Right renal cortex interstitium (tissue), 3 donors: ENCODE results near the gene KLHL15. TPM values are rescaled to one million over a fixed set of nuclear protein-coding genes. Genes with fewer than 3 reads are reported as not detected.
"Not testable (repeated sequence)": the region's sequence is repeated elsewhere in the genome, so short reads cannot be mapped to it uniquely, and the experiment has no call there.

Experiments used
- DNase-seq, 3 donors: peaks; one replicate each; pipeline ENCODE4 v3.0.0-alpha.2; 2013; ENCODE audit warnings: low read depth in 3 of 3, low spot score in 2 of 3
- polyA plus RNA-seq, 3 donors: library from polyadenylated mRNA; unstranded; fragments of 120-200 nt; gene quantifications; one replicate each; pipeline ENCODE4 v1.2.1, GENCODE V29; 2013; ENCODE audit not compliant: insufficient read length in 3 of 3

The KLHL15 gene, protein sequence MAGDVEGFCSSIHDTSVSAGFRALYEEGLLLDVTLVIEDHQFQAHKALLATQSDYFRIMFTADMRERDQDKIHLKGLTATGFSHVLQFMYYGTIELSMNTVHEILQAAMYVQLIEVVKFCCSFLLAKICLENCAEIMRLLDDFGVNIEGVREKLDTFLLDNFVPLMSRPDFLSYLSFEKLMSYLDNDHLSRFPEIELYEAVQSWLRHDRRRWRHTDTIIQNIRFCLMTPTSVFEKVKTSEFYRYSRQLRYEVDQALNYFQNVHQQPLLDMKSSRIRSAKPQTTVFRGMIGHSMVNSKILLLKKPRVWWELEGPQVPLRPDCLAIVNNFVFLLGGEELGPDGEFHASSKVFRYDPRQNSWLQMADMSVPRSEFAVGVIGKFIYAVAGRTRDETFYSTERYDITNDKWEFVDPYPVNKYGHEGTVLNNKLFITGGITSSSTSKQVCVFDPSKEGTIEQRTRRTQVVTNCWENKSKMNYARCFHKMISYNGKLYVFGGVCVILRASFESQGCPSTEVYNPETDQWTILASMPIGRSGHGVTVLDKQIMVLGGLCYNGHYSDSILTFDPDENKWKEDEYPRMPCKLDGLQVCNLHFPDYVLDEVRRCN
- polyA plus RNA-seq = 10 to 100 TPM; 15.1 to 17.4 (median 15.8) TPM

DNA sequence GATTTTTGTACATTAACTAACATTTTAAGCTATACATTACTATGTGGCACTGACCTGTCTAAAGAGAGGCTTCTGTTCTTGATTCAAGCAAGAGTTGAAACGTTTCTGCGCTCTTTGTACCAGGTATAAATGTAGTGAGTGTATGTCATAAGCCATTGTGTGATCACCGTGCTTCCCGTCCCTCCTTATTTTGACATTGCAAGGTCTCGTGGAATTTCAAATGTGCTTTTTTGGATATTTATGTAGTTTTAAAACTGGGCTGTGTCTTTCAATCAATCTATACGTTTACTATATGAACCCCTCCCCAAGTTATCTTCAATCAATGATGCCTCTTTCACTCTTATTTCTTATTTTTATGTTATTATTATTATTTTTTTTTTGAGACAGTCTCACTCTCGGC lies at the start of gene KLHL15:
KLHL15 (minus strand) TSS at position 101 of the 400 bp plus-strand sequence. CDS start 20,493 bp downstream, outside the sequence.
- no peak for DNase-seq

DNA sequence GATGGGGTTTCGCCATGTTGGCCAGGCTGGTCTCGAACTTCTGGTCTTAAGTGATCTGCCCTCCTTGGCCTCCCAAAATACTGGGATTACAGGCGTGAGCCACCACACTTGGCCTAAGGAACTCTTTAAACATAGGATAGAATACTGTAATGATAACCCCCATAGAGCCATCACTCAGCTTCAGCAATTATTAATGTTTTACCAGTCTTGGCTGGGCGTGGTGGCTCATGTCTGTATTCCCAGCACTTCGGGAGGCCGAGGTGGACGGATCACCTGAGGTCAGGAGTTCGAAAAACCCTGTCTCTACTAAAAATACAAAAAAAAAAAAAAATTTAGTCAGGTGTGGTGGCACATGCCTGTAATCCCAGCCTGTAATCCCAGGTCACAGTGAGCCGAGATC lies 42.9 kb upstream of the KLHL15 start:
- DNase-seq = no peak

DNA sequence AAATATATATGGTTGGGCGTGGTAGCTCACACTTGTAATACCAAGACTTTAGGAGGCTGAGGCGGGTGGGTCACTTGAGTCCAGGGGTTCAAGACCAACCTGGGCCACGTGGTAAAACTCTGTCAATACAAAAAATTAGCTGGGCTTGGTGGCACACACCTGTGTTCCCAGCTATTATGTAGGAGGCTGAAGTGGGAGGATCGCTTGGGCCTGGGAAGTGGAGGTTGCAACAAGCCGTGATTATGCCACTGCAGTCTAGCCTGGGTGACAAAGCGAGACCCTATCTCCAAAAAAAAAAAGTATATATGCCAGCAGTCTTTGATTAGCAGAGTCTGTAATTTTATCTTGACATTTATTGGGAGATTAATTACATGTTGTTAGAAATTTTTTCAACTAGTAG lies 36.5 kb upstream of the KLHL15 start:
- DNase-seq = no peak

DNA sequence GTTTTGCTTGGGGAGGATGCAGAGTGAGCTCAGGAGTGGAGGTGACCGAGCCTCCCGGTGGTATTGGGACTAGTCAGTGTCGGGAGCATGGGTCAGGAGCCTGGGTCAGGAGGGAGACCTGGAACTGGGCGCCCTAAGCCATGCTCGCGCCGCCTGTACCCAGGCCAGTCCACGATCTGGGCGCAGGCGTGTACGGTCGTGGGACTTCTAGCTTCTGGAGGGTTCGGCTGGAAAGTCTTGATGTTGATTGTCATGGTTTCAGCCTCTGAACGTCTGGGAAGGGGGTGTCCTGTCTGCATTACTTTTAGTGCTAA lies 28.0 kb upstream of the KLHL15 start:
- DNase-seq = no peak

DNA sequence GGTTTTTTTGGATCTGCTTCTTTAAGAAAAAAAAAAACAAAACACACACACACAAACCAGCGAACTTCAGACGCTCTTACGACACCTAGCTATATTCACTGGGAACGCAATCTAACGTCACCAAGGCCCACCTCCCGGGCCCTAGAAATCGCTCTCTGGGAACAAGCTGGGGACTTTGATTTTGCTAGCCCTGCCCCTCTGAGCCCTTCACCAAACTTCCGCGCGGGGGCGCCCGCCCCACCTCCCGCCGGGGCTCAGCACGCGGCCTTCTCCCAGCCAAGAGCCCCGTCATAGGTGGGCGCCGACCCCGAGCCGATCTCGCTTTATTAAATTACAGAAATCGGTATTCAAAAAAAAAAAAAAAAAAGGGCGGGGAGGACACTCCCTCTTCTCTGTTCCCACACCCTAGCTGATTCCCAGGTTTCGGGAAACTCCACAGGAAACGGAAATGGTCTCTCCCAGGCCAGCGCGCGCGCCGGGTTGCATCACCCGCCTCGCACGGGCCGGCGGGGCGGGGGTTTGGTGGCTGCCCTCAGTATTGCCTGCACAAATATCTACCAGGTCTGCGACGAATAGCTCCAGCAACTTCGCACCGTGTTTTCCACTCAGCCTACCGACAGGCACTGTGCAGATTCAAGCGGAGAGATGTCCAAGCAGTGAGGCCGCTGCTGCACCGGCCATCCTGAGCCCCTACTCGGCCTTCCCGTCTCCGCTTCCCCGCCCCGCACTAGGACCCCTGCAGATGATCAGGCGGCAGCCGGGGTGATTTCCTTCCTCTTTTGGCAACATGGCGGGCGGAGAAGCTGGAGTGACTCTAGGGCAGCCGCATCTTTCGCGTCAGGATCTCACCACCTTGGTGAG lies 27.4 kb upstream of the KLHL15 start, which contains the start of gene EIF2S3:
EIF2S3 (plus strand) TSS at position 775 of the 861 bp plus-strand sequence; CDS start at position 788, 13 bp downstream.
- peak; percentile 72 to 84 (median 78) for DNase-seq

DNA sequence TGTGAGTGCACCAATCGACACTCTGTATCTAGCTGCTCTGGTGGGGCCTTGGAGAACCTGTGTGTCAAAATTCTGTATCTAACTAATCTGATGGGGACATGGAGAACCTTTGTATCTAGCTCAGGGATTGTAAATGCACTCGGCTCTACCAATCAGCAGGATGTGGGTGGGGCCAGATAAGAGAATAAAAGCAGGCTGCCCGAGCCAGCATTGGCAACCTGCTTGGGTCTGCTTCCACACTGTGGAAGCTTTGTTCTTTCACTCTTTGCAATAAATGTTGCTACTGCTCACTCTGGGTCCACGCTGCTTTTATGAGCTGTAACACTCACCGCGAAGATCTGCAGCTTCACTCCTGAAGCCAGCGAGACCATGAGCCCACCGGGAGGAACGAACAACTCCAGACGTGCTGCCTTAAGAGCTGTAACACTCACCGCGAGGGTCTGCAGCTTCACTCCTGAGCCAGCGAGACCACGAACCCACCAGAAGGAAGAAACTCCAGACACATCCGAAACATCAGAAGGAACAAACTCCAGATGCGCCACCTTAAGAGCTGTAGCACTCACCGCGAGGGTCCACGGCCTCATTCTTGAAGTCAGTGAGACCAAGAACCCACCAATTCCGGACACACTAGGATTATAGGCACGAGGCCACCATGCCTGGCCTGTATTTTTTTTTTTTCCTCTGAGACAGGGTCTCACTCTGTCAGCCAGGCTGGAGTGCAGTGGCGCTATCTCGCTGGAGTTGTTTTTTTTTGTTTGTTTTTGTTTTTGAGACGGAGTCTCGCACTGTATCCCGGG lies 23.7 kb upstream of the KLHL15 start:
- not testable (repeated sequence) for DNase-seq

DNA sequence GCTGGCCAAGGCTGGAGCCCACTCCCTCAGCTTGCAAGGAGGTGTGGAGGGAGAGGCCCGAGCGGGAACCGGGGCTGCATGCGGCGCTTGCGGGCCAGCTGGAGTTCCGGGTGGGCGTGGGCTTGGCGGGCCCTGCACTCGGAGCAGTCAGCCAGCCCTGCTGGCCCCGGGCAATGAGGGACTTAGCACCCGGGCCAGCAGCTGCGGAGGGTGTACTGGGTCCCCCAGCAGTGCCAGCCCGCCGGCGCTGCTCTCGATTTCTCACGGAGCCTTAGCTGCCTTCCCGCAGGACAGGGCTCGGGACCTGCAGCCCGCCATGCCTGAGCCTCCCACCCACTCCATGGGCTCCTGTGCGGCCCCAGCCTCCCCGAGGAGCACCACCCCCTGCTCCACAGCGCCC lies 22.7 kb upstream of the KLHL15 start:
- DNase-seq = not testable (repeated sequence)

DNA sequence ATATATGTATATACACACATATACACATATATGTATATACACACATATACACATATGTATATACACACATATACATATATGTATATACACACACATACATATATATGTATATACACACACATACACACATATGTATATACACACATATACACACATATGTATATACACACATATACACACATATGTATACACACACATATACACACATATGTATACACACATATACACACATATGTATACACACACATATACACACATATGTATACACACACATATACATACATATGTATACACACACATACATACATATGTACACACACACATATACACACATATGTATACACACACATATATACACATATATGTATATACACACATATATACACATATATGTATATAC lies 19.1 kb upstream of the KLHL15 start:
- DNase-seq = not testable (repeated sequence)

DNA sequence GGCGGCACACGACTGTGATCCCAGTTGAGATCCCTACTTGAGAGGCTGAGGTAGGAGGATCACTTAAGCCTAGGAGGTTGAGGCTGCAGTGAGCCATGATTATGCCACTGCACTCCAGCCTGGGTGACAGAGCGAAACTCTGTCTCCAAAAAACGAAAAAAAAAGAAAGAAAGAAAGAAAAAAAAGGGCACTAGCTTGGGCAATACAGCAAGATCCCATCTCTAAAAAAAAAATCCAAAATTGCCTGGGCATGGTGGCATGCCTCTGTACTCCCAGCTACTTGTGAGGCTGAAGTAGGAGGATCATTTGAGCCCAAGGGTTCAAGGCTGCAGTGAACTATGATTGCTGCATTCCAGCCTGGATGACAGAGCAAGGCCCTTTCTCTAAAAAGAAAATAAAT lies 10.7 kb upstream of the KLHL15 start:
- DNase-seq = no peak

DNA sequence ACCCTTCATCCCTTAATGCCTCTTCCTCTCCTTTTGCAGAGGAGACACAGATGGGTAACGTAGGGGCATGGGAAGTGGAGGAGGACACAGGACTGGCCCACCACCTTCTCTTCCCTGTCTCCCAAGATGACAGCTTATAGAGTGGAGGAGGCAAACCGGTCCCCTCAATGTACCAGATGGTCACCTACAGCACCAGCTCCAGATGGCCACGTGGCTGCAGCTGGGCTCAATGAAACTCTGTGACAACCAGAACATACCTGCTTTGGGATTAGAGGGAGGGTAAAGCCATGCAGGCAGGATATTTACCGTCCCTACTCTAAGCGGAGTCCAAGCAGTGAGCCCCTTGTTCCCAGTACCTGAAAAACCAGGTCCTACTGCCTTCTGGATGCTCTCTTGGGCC lies 7.5 kb upstream of the KLHL15 start:
- no peak for DNase-seq

DNA sequence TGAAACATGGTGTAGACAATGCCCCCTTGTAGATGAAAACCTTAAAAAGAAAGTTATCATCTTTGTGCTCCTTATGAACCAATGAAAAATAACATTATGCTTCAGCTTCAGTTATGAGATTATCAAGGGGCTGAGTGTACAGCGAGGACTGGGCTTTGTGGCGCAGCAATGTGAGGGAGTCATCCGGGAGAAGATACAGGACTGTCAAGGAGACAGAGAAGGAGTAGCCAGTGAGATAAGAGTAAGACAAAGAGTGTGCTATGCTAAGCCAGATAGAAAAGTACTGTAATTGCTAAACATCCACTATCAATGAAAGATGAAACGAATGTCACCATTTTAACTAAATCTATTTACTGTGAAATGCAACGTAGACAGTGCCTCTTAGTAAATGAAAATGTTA lies 3.6 kb upstream of the KLHL15 start:
- no peak for DNase-seq

DNA sequence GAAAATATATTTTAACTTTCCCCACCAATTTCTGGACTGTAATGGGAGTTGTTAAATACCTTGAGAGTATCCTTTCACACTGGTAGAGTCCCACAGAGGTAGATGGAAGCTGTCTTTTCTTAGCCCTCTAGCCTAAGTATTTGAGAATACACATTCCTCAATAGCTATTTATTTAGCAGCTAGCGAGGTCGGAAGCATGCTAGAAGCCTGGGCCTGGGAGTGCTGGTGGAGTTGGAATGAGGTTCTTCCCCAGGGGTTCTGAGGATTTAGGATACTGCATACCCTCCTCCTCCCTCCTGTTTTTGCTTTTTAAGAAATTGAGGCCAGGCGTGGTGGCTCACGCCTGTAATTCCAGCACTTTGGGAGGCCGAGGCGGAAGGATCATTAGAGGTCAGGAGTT lies 999 bp upstream of the KLHL15 start:
- no peak for DNase-seq

DNA sequence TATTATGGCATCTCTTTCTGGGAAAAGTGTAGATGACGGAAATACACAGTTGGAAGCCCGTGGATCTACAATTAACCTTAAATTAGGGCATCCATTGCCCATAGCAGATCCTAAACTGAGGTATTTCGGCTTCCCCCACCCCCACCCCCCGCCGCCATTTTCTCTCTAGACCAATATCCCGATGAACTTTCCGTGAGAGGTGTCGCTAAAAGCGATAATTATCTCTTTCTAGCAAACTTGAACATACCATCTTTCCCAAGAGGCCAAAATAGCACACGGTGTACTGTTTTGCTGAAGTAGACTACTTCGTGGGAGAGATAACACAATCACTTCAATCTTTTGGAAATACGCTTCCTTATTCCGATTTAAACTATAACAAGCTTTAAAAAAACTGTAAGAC lies 554 bp downstream of the KLHL15 start:
- DNase-seq = no peak

DNA sequence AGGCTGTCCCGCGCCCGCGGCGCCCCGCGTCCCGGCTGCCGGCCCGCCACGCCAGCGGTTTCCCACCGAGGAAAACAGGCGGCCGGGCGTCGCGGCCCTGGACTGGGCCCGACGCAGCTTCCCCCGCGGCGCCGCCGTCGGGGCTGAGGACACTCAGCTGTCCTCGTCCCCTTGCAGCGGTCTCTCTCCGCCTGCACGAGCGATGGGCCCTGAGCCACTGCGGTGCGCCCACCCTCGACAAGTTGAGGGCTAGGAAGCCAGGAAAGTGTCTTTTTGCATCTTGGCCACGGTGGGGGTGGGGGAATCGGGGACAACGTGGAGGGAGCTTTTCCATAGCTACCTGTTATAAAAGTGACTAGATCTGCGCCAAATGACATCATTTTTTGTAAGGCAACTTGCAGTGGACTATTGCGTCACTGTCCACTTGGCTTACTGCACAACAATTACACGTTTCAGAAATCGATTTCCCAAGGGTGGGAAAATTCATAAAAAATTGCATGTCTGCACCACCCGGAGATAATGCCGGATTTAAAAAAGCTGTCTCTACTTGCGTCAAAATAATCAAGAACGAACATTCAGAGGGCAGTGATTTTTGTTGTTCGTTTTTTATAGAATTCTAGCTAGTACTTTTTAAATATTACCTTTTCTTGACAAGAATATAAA lies 1.1 kb downstream of the KLHL15 start:
- DNase-seq = peak in 1 of 3 donors; percentile 50

DNA sequence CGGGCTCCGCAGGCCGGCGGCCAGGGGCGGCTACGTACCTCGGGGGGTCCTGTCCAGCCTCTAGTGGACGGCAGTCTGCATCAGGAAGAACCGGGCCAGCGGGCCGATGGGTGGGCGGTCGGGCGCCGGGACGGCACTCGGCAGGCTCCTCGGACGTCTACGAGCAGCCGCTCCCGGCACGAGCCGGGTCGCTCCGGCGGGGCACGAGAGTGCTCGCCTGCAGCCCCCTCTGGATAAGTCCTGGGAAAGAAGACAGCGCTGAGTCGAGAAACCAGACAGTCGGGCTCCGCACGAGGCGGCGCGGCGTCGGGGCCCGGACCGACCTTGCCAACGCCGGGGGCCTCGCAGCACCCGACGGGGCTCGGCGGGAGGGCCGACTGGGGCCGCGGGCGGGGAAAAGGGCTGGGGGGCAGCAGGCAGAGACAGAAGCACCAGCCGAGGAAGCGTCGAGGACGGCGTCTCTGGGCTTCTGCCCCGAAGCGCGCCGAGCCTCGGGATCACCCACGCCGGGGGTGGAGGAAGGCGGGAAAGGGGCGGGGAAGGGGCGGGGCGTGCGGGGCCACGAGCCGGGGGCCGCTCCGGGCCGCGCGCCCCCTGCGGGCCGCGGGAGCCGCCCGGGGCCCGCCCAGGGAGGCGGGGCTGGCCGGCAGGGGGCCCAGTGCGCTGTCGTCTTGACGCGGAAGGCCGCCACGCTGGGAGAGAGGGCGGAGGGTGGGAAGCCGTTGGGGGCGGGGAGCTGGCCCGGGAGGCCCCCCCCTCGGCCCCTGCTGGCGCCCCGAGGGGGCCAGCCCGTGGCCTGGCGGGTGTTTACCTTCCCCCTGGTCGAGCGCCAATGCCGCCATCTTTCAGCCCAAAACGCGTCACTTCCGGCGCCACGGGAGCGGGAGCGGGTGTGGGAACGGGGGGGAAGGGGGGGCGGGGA lies 1.9 kb downstream of the KLHL15 start:
- DNase-seq = peak in 2 of 3 donors; percentile 36 to 67

DNA sequence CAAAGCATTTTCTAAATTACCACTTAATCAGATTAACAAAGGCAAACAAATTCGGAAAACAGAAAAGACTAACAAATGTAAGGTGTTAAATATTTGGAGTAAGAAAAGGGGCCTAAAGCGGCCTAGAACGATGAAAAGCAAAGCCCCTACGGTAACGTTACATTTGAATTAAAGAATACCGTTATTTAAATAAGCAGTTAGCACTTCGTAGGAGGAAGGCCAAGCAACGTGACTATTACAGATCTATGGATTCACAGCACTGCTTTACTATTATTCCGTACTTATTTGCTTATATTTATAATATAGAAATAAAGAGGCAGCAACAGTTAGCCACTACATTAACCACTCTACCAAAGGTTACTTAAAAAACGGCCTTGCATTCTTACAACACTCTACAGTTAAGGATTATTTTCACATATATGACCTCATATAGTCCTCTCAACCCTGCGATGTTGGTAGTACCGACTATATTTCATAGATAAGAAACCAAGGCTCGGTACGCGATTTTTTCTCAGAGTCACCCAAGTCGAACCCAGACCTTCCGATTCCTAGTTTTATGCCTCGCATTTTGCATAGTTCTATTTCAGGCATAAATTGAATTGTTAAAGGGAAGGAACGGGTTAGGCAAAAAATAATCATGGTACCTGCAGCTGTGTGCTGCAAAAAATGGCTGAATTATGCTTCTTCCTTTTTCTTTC lies 2.9 kb downstream of the KLHL15 start:
- DNase-seq = no peak

DNA sequence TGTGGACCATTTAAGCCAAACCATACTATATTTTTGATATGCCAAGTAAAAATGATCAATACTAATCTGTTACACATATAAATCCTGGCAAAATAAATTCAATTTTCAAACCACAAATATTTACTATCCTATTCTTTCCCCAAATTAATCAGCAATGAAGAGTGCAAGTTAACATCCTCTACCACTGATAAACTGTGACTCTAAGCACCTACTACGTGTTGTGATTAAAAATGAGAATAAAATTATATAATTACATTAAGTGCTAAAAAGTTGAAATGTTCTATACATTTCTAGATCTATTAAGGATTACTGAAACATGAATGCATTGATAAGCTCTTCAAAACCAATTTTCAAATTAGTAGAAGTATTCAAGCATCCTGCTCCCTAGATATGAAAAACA lies 3.4 kb downstream of the KLHL15 start:
- no peak for DNase-seq

DNA sequence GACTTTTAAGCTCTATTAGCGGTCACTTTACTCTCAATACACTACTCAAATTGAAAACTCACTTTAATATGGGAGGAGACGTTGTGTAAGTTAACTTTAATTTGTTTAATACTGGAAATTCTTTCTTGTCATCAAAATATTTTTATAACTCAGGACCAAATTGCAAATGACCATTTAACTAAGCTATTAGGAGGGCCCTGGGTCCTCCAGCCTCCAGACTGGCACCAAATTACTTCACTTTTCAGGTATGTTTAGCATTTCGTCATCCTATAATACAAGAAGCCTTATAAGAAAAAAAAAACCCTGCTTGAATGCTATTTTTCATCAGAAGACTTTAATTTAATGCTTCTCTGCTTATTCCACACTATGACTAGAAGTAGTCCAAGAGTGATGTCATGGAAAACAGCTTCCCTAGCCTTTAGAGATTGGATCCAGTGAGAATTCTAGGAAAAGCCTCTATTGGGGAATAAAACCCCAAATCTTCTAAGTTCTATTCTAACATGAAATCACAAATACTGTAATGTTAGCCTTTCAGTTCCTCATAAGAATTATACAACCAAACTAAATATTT lies 6.6 kb downstream of the KLHL15 start:
- no peak for DNase-seq
